Vagina (tissue), 2 donors: ENCODE results near the gene TBC1D24. TPM values are rescaled to one million over a fixed set of nuclear protein-coding genes. Genes with fewer than 3 reads are reported as not detected.
"Not testable (repeated sequence)": the region's sequence is repeated elsewhere in the genome, so short reads cannot be mapped to it uniquely, and the experiment has no call there.

ENCODE experiments used
- DNase-seq, 2 donors: peaks; one replicate each; pipeline ENCODE4 v3.0.0-alpha.2; 2017; ENCODE audit errors: extremely low spot score in 2 of 2
- H3K27ac ChIP-seq: fragments of 200-600 bp; sonication (generic); one replicate; pipeline ENCODE4 v1.5.1; 2019
- H3K27me3 ChIP-seq: fragments of 200-600 bp; sonication (generic); one replicate; pipeline ENCODE4 v1.5.1; 2019
- H3K36me3 ChIP-seq, 2 donors: fragments of 200-600 bp; sonication (generic); one replicate each; pipeline ENCODE4 v1.5.1; 2017 to 2019
- H3K4me1 ChIP-seq: fragments of 200-600 bp; sonication (generic); one replicate; pipeline ENCODE4 v1.5.1; 2019
- H3K4me3 ChIP-seq, 2 donors: fragments of 200-600 bp; sonication (generic); 1 replicate in 1 of 2; 2 replicates in 1 of 2; pipeline ENCODE4 v1.5.1; 2016 to 2019
- H3K9me3 ChIP-seq: fragments of 200-600 bp; sonication (generic); one replicate; pipeline ENCODE4 v1.5.1; 2019
- CTCF ChIP-seq, 3 experiments: fragments of 450-650 bp in 2 of 3; fragments of 200-600 bp in 1 of 3; sonication (generic) in 1 of 3; IDR thresholded peaks; one replicate each; pipeline ENCODE4 v1.5.1; 2017 to 2019; ENCODE audit warnings: antibody characterized with exemption in 3 of 3, mild to moderate bottlenecking in 2 of 3, moderate library complexity in 2 of 3
- POLR2A ChIP-seq, 2 donors: fragments of 450-650 bp; IDR thresholded peaks; one replicate each; pipeline ENCODE4 v1.6.1; 2017; ENCODE audit warnings: antibody characterized with exemption in 2 of 2, mild to moderate bottlenecking in 2 of 2, moderate library complexity in 2 of 2
- POLR2AphosphoS5 ChIP-seq, 2 donors: sonication (generic); formaldehyde crosslinking; IDR thresholded peaks; one replicate each; pipeline ENCODE4 v1.9.0; 2017; ENCODE audit warnings: antibody characterized with exemption in 2 of 2, mild to moderate bottlenecking in 2 of 2, low read depth in 1 of 2; ENCODE audit not compliant: insufficient read depth in 1 of 2
- intact Hi-C: fragments of 100-400 bp; cut with DNase I; formaldehyde crosslinking; loops from one replicate; pipeline ENCODE4 v1.15.1; 2023
- total RNA-seq: library from RNA; depleted of rRNA; stranded (reverse); fragments of >200 nt; gene quantifications from one replicate; pipeline ENCODE4 v1.2.3, GENCODE V29; 2016

The TBC1D24 gene
- total RNA-seq, 1 donor from 2014 or later, result 9.6 TPM

DNA sequence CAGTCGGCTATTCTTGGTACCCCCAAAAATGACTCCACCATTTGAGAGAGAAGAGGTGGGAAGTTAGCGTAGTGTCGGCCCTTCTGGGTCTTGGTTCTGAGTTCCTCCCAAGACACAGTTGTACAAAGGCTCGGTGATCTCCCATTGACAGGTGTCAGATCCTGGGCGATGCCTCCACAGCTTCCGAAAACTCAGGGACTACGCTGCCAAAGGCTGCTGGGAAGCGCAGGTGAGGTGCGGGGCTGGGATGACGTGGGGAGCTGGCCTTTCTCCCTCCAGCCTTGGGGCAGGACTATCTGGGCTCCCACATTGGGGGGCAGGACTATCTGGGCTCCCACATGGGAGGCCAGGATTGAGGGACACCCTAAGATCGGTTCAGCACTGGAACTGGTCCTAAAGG lies 35.3 kb upstream of the TBC1D24 start:
- Histone ChIP-seq H3K9me3 (no peaks in the 10 kb centered on the region), H3K27me3 (no peaks in the 10 kb centered on the region), H3K4me1 (no peaks in the 10 kb centered on the region), H3K36me3 (peaks cover 0 to 1% of the 10 kb centered on the region in 2 donors), H3K27ac (no peak overlapping the region), H3K4me3 (no peak overlapping the region)
- no peak for TF ChIP-seq CTCF (IDR thresholded peaks at IDR 0.05)
- no peak for TF ChIP-seq POLR2A (IDR thresholded peaks at IDR 0.05)
- no peak for DNase-seq
- intact Hi-C loops, result no loop called here

DNA sequence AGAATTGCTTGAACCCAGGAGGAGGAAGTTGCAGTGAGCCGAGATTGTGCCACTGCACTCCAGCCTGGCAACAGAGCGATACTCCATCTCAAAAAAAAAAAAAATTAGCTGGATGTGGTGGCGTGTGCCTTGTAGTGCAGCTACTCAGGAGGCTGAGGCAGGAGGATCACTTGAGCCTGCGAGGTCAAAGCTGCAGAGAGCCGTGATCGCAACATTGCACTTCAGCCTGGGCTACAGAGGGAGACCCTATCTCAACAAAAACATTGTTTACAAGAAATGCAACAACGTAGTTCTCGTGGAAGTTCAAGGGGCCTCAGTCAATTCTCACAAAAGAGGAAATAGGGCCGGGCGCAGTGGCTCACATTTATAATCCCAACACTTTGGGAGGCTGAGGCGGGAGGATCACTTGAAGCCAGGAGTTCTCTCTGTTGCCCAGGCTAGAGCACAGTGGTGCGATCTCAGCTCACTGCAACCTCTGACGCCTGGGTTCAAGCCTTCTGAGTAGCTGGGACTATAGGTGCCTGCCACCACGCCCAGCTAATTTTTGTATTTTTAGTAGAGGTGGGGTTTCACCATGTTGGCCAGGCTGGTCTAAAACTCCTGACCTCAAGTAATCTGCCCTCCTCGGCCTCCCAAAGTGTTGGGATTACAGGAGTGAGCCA lies 33.7 kb upstream of the TBC1D24 start:
- intact Hi-C loops, H3K27me3 ChIP-seq, H3K9me3 ChIP-seq, H3K4me1 ChIP-seq, DNase-seq, H3K27ac ChIP-seq, H3K4me3 ChIP-seq: not testable (repeated sequence)
- H3K36me3 ChIP-seq, result peaks cover 0 to 10% of the 10 kb centered on the region in 2 donors

DNA sequence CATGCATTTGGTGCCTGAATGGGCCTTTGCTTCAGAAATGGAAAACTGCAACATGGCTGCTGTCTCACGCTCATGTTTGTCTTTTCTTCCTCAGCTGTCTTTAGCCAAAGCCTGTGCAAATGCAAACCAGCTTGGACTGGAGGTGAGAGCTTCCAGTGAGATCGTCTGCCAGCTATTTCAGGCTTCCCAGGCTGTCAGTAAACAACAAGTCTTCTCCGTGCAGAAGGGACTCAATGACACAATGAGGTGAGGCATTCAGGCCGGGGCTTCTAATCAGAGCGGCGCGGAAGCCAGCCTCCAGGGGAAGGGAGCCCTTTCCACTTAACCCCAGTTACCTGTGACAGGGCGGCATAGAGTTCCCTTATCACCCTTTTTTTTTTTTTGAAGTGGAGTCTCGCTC lies 31.4 kb upstream of the TBC1D24 start:
- no peaks in the 10 kb centered on the region for H3K27me3 ChIP-seq
- TF ChIP-seq CTCF (IDR thresholded peaks at IDR 0.05) (no peak), POLR2A (IDR thresholded peaks at IDR 0.05) (no peak), POLR2AphosphoS5 (IDR thresholded peaks at IDR 0.05; ENCODE audit: insufficient read depth in 1 of 2, low read depth in 1 of 2) (no peak)
- H3K4me1 ChIP-seq, result no peaks in the 10 kb centered on the region
- intact Hi-C loops, result no loop called here
- peaks cover 0 to 18% of the 10 kb centered on the region in 2 donors for H3K36me3 ChIP-seq
- no peak overlapping the region for H3K27ac ChIP-seq
- no peaks in the 10 kb centered on the region for H3K9me3 ChIP-seq
- DNase-seq, result no peak
- H3K4me3 ChIP-seq, result no peak overlapping the region

DNA sequence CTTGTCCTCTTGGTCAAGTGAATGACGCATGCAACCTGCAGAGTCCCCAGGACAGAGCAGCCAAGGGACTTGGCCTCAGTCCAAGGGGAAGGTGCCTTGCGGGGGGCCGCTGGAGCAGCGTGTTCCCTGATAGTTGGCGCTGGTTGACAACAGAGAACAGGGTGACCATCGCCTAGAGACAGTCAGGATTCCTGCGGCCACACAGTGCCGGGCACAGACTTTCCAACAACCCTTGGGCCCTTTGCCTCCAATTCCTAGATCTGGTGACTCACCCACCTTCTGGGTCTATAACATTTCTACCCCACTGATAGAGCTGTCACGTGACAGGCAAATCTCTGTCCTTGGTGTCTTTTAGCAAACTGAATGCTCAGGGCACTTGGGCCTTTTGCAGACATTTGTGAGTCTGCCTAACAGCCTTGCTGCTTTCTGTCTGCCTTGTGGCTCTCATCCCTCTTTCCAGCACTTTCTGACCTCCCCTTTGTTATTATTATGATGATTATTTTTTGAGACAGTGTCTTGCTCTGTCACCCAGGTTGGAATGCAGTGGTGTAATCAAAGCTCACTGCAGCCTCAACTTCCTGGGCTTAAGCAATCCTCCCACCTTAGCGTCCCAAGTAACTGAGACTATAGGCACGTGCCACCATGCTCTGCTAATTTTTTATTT lies 26.9 kb upstream of the TBC1D24 start:
- Histone ChIP-seq H3K27me3 (no peaks in the 10 kb centered on the region), H3K9me3 (no peaks in the 10 kb centered on the region), H3K36me3 (peaks cover 0 to 29% of the 10 kb centered on the region in 2 donors), H3K4me3 (no peak overlapping the region), H3K27ac (no peak overlapping the region), H3K4me1 (no peaks in the 10 kb centered on the region)
- DNase-seq, result no peak
- intact Hi-C loops, result no loop called here
- TF ChIP-seq POLR2A (IDR thresholded peaks at IDR 0.05) (no peak), CTCF (IDR thresholded peaks at IDR 0.05) (no peak), POLR2AphosphoS5 (IDR thresholded peaks at IDR 0.05; ENCODE audit: insufficient read depth in 1 of 2, low read depth in 1 of 2) (no peak)

DNA sequence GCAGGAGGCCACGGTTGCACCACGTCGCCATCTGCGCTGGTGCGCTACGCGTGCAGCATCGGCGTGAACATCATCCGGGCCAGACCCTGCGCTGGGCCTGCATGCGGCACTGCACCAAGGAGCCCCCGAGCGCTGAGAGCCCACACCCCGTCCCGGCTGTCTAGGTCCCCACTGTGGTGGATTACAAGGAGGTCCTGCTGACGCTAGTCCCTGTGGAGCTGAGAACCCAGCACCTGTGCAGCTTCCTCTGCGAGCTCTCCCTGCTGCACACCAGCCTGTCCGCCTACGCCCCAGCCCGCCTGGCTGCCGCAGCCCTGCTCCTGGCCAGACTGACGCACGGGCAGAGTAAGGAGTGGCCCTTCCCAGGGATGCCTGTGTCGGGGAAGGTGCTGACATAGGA lies 25.8 kb upstream of the TBC1D24 start:
- TF ChIP-seq CTCF (IDR thresholded peaks at IDR 0.05) (no peak), POLR2AphosphoS5 (IDR thresholded peaks at IDR 0.05; ENCODE audit: insufficient read depth in 1 of 2, low read depth in 1 of 2) (no peak), POLR2A (IDR thresholded peaks at IDR 0.05) (no peak)
- H3K27ac ChIP-seq, result no peak overlapping the region
- intact Hi-C loops, result no loop called here
- H3K9me3 ChIP-seq, result no peaks in the 10 kb centered on the region
- H3K27me3 ChIP-seq, result no peaks in the 10 kb centered on the region
- H3K4me3 ChIP-seq, result no peak overlapping the region
- no peak for DNase-seq
- H3K4me1 ChIP-seq, result no peaks in the 10 kb centered on the region
- H3K36me3 ChIP-seq, result peaks cover 0 to 29% of the 10 kb centered on the region in 2 donors
